HL-60 (cell line): ENCODE data around the gene ZNF446.

Experiments used
- CTCF ChIP-seq: IDR thresholded peaks from one replicate; pipeline ENCODE4 v1.5.1; 2011; ENCODE audit warnings: low read length, control low read depth, inconsistent platforms; ENCODE audit not compliant: insufficient read depth
- GABPA ChIP-seq: IDR thresholded peaks from 2 replicates; pipeline ENCODE4 v1.6.1; 2012; ENCODE audit warnings: low read depth
- TF ChIP-seq, protein P1 (sequence below): IDR thresholded peaks from 2 replicates; pipeline ENCODE4 v1.6.1; 2012; ENCODE audit warnings: low read depth; ENCODE audit not compliant: insufficient replicate concordance

GRCh38 chr19:58474997-58475713 lies 997 bp upstream of the ZNF446 start:
- TF ChIP-seq CTCF (no peak), GABPA (no peak)
- TF ChIP-seq, protein P1, sequence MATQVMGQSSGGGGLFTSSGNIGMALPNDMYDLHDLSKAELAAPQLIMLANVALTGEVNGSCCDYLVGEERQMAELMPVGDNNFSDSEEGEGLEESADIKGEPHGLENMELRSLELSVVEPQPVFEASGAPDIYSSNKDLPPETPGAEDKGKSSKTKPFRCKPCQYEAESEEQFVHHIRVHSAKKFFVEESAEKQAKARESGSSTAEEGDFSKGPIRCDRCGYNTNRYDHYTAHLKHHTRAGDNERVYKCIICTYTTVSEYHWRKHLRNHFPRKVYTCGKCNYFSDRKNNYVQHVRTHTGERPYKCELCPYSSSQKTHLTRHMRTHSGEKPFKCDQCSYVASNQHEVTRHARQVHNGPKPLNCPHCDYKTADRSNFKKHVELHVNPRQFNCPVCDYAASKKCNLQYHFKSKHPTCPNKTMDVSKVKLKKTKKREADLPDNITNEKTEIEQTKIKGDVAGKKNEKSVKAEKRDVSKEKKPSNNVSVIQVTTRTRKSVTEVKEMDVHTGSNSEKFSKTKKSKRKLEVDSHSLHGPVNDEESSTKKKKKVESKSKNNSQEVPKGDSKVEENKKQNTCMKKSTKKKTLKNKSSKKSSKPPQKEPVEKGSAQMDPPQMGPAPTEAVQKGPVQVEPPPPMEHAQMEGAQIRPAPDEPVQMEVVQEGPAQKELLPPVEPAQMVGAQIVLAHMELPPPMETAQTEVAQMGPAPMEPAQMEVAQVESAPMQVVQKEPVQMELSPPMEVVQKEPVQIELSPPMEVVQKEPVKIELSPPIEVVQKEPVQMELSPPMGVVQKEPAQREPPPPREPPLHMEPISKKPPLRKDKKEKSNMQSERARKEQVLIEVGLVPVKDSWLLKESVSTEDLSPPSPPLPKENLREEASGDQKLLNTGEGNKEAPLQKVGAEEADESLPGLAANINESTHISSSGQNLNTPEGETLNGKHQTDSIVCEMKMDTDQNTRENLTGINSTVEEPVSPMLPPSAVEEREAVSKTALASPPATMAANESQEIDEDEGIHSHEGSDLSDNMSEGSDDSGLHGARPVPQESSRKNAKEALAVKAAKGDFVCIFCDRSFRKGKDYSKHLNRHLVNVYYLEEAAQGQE, result no peak
